ENCODE data around the gene ITGA11. TPM values are rescaled to one million over a fixed set of nuclear protein-coding genes. Genes with fewer than 3 reads are reported as not detected.

The ITGA11 gene
- total RNA-seq, 1 experiment from 2014 or later = 22.0 TPM

DNA sequence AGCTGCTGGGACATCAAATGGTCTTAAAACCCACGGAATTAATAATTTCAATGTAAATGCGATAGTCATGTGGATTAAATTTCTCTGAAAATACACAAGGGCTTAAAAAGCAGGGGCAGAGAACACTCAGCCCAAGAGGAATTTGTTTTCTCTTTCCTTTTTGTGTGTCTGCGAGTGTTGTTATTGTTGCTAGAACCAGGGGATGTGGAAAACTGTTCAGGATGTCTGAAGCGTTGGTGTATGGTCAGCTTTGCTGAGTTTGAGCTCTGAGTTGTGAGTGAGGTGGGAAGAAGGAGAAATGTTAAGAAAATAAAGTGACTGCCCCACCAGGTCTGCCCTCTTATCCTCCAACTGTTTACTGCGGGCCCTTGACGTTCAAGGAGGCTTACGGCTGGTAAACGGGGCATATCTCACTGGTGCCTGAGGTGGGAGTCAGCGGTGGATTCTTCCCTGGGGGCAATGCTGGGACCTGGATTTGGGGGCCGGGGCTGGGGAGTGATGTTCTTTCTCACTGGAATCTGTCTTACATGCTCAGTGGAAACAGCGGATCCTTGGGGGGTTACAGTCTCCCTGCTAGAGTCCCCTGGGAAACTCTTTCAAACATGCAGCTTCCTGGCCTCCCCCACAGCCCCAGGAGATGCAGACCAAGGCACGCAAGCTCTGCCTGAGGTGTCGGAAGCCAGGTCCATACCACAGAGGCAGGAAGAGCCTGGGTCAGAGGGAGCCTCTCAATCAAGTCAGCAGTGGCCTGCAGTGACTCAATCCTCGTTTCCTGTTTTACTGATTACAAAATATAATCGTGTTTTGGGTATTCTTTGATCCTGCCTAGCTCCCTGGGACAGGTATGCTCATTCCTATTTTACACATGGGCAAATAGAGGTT lies 41.8 kb downstream of the ITGA11 start:
- DNase-seq (ENCODE audit: low read depth) = no peak

DNA sequence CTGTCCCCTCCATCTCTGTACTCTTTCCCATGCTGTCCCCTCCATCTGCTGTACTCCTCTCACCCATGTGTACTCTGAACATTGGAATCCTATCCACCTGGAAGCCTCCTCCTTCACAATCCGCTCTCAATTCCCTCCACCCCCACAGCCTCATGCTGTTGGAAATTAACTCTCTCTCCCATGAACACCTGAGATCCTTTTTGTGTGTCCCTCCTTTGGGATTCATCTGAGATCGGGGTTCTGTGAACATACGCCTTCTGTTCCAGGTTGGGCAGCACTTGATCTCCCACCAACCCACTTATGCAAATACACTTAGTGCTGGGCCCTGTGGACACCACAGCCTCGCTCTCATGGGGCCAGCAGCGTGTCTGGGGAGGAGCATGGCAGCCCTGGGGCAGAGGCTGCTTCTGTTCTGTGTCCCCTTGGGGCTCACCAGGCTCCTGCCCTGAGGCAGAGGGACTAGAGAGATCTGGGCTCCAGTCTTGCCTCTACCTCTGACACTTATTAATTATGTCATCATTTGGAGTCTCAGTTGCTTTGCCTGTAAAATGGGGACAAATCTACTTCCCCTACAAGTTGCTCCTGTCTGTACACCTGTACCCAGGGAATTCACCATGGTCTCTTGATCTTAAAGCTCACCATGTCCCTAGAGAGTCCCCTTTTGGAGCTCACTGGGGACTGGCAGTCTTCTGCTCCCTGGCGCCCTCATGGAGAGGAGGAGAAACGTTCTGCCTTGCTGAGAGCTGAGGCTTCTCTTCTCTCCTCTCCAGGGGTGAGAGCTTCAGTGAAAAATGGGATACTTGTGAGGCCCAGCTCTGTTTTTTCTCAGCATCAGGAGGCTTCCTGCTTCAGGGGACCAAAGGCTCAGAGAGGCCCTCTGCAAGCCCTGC lies 42.7 kb downstream of the ITGA11 start:
- DNase-seq (ENCODE audit: low read depth) = no peak

DNA sequence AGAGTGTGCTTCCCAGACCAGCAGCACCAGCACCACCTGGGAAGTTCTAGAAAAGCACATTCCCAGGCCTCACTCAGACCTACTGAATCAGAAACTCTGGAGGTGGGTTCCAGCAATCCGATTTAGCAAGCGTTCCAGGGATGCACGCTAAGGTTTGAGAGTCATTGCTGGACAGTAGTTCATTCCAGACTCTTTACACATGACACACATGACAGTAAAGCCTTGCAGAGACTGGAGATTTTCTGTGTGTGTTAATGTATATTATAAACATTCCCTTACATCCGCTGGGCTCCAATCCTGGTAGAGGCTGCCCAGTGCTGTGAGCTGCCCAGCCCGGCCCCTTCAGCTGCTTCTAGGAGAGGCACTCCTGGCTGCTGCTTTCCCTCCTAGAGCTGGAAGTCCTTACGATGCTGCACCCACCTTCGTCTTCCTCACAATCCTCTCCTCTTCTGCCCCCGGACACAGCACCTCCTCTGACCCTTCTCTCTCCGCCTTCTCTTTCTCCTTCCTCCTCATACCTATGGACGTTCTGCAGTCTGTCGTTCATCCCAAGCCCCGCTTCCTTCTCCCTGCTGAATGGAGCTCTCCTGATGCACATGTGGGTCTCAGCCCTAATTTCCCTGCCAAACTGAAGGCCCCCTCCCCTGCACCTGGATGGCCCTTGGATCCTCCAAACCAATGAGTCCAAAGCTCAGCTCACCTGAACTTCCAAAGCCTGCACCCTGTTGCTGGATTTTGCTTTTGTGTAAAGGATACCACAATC lies 44.4 kb downstream of the ITGA11 start:
- no peak for DNase-seq (ENCODE audit: low read depth)

DNA sequence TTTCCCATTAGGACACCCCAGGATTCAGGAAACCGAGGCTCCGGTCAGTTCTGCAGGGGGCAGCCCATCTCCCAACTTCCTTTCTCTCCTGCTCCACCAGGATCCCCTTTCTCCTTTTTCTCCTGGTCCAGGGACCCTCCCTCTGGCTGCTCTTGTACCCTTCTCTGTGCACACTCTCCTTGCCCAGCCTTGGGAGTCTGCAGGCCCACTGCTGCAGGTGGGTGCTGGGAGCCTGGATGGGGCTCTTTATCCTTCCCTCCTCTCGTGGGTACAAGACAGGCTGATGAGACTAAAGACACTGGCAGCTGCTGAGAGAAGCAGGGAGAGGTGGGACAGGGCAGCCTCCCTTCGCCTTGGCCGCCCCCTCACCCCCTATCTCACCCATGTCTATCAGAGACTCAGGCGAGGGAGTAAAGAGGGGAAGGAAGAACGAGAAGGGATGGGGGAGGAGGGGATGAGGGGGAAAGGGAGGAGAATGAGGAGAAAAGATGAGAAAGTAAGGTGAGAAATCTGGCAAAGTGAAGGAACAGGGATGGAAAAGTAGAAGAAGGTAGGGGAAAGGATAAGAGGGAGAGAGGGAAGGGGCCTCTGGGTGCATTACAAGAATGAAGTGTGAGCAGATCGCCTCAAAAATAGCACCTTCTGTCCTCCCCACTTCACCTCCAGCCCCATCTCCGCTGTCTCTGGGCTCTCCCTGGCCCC lies 45.2 kb downstream of the ITGA11 start:
- DNase-seq (ENCODE audit: low read depth) = no peak

DNA sequence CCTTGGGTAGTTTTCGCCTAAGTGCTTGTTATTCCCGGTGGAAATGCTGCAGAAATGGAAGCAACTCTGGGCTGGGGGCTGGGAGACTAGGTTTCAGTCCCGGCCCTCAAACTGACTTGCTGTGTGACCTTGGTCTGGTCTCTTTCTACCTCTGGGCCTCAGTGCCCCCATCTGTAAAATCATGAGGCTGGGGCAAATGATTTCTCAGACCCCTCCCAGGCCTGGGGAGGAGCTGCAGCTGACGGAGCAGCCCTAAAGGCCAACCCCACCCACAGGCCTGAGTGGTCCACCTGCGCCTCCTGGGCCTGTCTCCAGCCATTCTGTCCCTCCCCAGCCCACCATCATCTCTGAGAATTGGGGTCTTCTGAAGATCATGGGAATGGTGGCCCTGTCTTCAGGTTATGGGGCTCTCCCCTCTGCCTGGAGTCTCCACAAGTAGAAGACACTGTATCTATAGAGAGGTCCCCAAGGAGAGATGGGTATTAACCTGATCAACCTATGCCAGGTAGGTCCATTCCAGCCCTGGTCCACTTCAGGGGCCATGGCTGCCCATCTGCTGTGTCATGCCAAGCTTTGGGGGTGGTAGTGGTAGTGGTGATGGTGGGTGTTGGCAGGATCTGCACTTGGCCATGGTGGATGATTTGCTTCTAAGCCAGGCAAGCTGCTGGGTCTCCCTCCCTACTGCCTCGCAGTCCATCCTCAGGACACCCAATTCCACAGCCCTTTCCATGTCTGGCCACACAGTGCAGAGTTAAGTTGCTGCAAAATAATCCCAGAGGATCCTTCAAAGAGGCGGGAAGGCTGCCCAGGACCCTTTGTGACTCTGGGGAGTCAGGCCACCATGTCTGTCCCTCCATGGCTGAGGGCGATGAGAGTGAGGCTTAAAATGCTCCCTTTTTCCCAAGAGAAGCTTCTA lies 46.0 kb downstream of the ITGA11 start:
- no peak for DNase-seq (ENCODE audit: low read depth)

DNA sequence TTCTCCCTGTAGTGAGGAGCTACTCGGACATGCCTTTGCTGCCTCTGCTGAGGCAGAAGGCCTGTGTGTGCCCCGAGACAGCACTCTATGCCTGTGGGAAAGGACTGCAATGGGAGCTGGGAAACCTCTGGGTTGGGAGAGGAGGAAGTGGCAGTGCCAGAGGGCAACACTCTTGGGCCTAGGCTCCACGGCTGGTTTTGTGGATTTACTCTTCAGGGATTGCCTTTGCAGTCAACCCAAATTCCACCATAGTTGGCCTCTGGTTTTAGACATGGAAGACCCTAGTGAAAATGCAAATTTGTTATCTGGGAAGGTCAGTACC lies 46.8 kb downstream of the ITGA11 start:
- DNase-seq (ENCODE audit: low read depth) = no peak

DNA sequence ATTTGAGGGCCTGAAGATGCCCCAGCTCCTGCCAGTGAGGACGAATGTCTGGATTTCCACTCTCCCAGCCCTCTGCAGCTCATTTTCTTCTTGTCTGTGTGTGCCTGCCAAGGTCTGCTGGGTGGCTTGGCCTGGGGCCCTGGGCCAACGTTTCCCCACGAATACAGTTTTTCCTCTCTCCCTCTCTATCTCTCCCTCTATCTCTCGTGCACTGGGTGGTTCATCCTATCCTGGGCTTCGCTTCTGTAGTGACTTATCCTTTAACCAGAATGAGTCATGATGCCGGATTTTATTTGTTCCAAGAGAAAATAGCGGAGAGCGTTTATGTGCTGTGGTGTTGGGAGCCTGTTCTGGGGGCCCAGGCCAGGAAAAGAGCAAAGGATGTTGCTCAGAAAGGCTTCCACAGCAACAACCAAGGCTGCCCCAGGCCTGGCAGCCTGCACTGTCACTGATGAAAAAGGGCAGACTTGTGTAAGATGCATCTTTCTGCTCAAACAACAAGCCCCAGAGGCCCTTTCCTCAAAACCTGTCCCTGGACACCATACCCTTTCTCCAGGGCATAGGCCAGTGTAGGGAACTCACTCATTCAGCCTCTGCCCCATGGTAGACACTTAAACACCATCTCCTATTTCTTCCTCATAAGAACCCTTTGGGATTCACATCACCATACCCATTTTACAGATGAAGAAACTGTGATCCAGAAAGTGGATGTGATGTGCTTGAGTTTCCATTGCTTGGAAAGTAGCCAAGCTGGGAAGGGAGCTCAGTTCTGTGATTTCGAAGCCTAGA lies 47.3 kb downstream of the ITGA11 start:
- peak; percentile 97 for DNase-seq (ENCODE audit: low read depth)

DNA sequence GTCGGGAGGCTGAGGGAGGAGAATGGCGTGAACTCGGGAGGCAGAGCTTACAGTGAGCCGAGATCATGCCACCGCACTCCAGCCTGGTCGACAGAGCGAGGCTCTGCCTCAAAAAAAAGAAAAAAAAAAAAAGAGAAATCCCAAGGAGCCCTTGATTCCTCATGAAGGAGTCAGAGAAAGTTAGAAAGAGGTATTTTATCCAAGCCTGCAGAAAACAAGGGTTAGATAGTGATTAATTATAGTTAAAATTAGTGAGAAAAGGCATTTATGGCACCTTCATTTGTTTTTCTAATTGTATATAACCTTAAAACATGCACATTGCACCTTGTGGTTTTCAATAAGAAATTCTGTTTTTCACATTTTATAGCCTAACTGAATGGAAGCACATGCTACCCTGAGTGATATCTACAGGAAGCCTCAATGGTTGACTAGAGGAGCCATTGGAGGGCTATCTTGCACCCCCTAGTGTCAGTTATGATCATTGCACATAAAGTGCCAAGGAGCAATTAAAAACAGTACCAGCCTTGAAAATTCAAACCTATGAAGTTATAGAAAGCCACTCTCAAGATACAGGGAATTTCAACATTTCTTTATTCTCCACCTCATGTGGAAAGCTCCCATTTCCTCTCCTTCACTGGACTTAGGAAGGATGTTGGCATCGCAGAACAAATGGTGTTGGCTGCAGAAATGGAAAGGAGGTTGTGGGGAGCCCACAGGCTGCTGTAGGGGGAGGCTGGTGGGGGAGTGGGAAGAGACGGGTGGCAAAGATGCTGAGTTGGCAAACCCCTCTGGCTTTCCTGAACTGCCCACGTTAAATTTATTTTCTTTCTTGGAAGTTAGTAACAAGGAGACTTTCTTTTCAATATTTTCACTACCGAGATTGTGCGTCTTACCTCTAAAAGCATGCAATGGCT lies 48.5 kb downstream of the ITGA11 start:
- DNase-seq (ENCODE audit: low read depth) = peak; percentile 72

DNA sequence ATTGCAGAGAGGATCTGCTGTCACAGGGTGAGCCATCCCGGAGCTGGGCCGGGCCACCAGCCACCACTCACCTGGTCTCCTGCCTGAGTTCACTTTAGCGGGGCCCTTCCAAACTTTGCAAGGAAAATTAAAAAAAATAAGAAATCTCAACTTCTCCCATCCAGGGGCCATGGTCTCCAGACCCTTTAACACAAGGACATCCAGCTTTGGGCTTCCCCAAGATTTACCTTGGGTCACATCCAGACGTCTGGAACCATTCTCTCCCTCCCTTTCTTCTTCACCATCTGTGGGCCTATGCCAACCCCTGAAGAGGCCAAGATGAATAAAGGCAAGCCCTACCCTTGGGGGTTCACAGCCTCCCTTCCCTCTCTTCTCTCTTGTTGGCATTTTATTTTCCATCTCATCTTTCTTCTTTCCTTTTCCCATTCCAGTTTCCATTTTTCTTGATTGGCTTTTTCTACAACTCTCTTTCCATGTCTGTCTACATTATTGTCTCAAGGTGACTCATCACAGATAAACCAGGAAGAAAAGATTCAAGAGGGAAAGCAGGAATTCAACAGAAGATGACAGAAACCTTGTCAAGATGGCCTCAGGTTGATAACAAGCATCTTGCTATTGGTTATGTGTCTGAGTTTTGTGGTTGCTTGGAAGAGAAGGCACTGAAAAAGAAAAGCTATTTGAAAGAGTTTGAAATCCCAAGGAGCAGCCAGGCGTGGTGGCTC lies 49.5 kb downstream of the ITGA11 start:
- DNase-seq (ENCODE audit: low read depth) = no peak

DNA sequence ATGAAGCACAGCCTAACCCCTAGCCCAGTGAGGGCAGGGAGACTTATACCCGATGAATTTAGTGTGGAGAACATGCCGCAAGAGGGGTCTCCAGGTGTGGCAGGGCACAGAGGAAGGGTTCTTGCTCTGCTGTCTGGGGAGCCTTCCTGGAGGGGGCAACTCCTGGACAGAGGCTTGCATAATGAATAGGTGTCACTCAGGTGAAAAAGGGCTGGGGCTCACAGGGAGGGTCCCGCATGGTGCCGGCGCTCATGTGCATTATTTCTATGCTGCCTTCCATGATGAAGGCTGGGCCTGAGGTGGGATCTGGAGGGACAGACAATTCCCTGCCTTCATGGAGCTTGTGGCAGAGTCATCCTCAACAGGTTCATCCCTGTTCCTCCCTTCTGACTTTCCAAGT lies 51.5 kb downstream of the ITGA11 start:
- DNase-seq (ENCODE audit: low read depth) = no peak

DNA sequence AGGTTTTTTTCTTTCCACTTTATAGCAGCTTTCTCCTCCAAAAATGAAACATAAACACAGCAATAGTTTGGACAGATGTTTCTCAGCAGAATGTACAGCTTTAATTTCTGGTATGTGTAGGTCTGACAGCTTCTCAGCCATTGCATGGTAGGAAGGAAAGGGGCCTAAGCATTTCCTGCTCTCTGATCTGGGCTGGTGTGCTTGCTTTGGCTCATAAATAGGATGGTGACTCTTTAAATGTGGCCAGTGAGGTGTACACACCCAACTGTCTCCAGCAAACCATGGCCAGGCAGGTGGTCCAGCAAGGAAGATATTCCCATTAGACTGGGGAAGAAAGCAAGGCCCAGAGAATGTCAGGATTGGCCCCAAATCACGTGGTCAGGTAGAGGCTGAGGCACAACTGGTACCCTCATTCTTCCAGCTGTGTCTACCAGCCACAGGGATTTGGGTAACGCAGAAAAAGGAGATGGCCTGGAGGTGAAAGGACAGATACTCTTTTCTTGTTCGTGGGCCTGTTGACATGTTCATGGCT lies 52.1 kb downstream of the ITGA11 start:
- DNase-seq (ENCODE audit: low read depth) = no peak

DNA sequence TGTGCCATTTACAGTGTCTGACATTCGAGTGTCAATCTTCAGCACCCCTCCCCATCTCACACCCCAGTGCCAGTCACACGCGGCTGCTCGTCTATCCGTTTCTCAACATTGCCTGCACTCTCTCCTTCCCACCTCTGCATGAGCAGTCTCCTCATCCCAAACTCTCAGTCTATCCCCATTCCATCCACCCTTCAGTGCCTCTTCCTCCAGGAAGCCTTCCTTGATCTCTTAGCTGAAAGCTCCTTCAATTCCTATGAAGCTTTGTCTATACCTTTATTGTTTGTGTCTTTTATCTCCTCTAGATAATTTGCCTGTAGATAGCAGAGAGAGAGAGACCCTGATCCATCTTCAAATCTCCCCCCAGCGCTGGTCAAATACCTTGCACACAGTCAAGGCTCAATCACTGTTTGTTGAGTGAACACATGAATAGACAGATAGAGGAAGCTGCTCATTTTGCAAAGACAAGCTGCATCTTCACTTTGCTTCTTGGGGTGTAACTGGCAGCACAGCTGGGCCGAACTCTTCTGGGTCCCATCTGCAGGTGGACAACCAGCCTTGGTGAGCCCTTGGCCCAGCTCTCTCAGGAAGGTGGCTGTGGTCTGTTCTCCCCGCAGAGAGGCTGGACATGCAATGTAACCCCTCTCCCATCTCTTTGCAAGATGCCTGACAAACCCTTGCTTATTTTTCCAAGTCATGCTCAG lies 52.8 kb downstream of the ITGA11 start:
- DNase-seq (ENCODE audit: low read depth) = no peak

DNA sequence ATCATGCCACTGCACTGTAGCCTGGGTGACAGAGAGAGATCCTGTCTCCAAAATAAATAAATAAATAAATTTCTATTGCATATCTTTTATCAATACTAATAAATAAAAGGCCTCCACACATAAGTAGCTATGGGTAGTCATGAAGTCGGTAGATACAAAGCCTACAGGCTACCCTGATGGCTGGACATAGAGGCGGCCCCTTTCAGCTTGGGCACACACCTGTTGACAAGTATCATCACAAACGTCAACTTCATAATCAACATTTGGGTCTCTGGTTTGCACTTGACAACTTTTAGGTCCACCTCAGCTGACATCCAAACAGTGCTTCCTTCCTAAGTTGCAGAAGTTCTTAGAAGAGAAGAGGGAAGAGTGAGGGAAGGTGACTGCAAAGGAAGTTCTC lies 53.4 kb downstream of the ITGA11 start:
- no peak for DNase-seq (ENCODE audit: low read depth)

DNA sequence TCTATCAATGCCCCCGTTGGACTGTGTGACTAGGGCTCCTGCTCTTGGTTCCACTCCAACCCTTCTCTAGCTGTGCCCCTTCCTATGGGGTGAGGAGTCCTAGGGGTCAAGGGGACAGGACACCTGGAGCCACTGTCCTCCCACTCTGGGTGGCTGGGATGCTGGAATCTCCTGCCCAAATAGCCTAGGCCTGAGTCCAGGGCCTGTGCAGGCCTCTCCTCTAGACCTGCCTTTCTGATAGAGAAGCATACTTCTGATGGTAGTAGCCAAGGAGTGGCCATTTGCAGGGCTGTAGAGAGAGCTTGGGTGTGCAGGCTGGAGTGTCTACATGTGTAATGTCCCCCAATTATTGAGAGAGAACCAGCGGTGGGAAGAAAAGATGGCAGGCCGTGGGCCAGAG lies 54.2 kb downstream of the ITGA11 start:
- no peak for DNase-seq (ENCODE audit: low read depth)

DNA sequence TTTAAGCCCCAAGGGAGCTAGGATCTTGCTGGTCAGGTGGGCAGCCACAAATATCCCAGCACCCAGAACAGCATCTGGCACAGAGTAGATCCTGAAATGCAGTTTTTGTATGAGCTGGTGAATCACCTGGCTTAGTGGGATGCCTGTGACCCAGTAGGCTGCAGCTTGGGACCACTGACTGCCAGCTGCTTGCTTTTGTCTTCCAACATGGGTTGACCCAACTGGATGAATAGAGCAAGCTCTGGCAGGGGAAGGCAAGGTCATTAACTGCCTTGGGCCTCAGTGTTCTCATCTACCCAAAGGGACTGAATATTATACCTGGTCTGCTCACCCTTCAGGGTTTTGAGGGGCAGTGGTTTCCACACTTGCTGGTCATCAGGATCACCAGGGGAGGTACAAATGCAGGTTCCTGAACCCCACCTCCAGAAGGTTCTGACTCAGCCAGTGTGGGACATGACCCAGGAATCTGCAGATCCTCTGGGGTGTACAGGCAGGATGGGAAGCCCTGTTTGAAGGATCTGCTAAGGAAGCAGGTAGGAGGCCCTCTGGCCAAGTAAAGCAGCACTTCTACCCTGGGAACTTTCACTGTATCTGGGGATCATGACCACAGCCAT lies 55.4 kb downstream of the ITGA11 start:
- peak; percentile 36 for DNase-seq (ENCODE audit: low read depth)

DNA sequence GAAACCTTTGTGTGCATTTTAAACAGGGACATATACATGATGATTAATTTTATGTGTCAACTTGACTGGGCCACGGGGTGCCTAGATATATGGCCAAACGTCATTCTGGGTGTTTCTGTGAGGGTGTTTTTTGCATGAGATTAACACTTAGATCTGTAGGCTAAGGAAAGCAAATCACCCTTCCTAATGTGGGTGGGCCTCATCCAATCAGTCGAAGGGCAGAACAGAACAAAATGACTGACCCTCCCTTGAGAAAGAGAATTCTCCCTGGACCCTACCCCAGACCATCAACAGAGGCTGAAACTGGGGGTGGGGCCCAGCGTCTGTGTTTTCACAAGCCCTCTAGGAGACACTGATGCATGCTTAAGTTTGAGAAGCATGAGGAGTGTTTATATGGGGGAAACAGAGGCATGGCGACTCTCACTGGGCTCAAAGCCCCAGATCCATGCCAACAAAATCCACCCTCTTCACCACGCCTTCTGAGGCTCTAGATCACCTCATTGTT lies 56.2 kb downstream of the ITGA11 start:
- DNase-seq (ENCODE audit: low read depth) = no peak

Data from LHCN-M2 (cell line).